ENCODE measurements around the gene AFF3.

The AFF3 gene

DNA sequence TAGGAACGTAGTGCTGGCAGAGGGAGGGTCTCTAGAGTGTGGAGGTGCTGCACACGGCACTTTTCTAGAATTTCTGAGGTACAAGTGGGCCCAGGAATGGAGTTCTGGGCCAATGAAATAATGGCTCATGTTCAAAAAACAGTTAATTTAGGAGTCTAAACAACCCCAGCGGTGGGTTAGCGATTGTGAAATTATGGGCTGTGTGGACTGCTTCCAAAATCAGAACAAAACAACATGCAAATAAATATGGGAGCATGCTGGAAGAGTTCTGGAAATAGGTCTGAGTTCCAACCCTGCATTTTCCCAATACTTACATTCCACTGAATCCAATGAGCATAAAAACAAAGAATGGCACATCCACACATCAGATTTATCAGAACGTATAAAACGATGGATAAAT lies 317.6 kb downstream of the AFF3 start:
- DNase-seq (ENCODE audit: low read depth in 2 of 2) = no peak

DNA sequence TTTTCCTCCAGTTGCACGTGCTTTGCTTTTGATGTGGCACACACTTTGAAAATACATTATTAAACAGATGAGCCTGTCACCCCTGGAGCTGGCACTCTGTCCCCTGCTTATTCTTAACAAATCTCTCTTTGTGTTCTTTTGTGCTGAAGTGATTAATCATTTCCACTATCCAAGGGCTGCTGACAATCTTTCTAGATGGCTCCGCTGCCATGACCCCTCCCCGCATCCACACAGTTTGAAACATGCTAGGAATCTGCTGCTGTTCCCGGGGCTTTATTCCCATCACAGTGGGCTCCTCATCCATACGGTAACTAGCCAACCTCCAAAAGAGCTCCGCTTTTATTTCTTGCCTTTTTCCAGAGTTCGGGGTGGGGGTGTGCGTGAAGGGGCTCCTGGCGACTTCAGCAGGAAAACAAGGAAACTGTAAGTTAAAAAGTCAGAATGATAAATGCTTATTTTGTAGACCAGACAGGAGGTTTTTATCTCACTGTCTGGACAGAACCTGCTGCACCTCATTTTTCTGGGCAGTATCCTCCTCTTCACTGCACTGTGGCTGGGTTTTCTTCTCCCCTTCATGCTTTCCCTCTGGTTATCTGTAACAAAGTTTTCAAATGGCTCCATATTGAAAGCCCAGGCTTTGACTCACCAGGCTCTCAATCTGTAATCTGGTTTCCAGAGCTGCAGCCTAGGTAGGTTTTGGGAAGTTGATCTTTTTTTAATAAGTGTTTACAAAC lies 319.7 kb downstream of the AFF3 start:
- DNase-seq (ENCODE audit: low read depth in 2 of 2) = no peak

DNA sequence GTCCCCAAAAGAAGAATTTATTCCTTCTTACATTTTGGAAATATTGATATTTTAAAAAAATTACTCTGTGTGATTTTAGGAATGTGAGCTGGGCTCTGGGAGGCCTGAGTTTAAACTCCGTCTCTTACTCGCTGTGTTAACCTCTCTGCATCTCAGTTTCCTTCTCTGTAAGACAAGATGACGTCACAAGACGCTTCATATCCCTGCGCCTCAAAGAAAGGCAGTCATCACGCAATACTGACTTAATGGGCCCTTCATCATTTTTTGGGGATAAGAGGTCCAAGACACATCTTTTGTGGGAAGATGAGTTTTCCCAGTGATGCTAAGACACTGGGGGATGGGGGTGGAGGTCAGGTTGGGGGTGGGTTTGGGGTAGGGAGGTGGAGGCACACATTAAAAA lies 320.4 kb downstream of the AFF3 start:
- DNase-seq (ENCODE audit: low read depth in 2 of 2) = no peak

DNA sequence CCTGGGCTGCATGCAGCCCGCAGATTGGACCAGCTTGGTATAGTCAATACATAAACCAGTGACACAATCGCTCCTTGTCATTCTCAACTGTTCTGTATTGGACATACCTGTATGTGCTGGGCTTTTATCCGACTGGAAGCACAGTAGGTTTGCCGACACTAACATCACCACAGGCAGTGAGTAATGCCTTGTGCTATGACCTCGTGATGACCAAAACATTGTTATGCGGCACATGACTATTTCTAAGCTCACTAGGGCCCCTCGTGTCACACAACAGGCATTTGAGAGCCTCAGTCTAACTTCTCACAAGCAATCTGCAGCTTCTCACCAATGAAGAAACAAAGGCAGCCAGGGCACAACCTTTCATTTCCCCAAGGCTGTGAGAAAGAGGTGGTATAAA lies 320.8 kb downstream of the AFF3 start:
- no peak for DNase-seq (ENCODE audit: low read depth in 2 of 2)

DNA sequence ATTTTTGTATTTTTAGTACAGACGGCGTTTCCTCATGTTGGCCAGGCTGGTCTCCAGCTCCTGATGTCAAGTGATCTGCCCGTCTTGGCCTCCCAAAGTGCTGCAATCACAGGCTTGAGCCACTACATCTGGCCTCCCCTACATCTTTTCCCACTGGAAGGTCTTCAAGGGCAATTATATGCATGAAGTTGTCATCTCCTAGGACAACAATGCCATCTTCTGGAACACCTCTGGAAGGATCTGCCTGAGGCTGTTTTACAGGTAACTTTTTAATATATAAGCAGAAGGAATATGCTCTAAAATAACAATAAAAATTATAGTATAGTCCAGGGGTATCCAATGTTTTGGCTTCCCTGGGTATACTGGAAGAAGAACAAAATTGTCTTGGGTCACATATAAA lies 321.4 kb downstream of the AFF3 start:
- DNase-seq (ENCODE audit: low read depth in 2 of 2) = no peak

DNA sequence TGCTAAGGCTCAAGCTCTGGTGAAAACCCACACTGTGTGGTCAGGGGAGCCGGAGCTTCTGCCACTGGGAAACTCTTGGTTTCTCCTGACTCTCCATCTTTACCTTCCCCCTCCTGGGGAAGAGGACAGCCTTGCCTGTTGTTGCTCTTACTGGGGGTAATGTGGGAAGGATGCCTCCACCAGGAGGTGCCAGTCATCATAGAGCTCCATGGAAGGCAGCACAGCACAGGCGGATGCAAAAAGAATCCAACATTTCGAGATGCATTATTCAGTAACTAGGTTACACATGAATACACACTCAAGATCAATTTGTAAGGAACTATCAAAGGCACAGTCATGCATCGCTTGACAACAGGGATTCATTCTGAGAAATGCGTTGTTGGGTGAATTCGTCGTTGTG lies 322.6 kb downstream of the AFF3 start:
- DNase-seq (ENCODE audit: low read depth in 2 of 2) = no peak

DNA sequence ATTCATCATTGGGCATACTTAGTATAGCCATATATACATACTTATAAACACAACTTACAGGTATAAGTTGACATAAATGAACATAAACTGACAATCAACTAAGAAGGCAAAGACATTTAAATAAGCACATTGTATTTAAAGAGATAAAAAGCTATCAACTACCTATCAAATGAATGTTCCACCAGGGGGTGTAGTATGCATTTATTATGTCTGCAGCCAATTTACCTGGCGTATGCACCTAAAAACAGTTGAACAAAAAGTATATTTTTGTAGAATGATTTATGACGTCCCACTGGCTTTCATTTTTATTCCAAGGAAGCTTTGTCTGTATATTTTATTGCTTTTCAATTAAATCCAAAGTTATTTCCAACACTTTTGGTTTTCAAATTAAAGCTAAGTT lies 323.5 kb downstream of the AFF3 start:
- no peak for DNase-seq (ENCODE audit: low read depth in 2 of 2)

DNA sequence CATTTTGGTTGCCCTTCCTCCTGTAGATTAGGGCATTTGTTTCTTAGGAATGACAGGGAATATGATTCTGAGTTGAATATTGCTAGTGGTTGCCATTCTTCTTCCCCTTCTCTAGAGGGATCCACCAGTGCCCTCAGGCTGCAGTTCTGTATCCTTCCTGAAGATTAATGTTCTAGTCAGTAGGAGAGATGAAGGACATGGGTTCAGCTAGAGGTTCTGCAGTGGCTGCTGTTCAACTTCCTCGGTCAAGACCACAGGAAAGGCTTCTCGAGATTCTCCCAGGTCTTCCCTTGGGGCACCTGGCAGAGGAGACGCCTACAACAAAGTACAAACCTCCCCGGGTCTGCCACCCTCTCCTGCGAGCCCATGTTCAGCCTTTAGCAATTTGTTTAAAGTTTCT lies 325.5 kb downstream of the AFF3 start:
- DNase-seq (ENCODE audit: low read depth in 2 of 2) = no peak

DNA sequence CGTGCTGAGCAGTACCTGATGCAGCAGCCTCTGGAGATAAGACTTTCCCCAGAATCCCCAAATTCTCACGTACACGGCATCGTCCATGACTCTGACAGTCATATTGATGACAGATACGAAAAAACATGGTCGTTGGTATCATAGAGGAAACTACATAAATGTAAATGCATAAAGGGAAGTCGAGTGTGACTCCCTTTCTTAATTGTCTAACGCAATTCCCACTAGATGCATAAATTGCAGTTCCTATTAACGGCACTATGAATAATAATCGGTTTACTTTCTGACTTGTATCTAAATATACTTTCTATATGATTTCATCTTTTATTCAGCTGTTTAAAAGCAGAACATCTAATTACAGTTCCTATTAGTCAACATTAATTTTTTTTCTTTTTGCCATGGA lies 330.0 kb downstream of the AFF3 start:
- DNase-seq (ENCODE audit: low read depth in 2 of 2) = no peak

DNA sequence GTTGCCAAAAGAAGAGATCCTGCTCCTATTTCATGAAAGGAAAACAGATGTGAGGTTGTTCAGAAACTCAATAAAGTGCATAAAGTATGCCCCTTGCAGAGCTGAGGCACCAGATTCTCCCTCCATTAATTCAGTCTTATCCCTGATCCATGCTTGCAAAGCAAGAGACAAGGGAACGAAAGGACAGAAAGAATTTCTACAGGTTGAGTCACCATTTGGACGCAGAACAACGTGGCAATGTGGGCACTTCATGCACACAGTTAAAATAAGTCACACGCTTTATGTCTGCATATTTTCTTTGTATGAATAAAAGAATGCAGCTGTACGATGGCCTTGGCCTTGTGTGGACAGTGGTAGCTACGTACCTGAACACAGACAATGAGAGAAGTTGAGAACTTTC lies 330.8 kb downstream of the AFF3 start:
- no peak for DNase-seq (ENCODE audit: low read depth in 2 of 2)

DNA sequence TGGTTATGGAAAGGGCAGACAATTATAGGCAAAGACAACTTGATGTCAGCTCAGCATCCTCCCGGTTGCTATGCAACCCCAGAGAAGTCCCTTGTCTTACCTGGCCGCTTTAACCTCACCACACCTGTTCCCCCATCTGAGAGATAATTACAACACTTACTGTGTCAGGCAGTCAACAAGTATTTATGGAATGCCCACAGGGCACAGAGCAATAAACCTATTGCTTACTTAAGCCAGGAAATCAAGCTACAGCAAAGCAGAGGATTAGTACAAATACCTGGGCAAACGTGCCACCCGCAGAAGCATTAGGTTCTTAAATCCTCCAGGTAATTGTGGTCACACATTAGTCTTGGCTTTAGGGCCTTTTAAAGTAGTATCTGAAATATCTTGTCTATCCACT lies 332.2 kb downstream of the AFF3 start:
- DNase-seq (ENCODE audit: low read depth in 2 of 2) = no peak

DNA sequence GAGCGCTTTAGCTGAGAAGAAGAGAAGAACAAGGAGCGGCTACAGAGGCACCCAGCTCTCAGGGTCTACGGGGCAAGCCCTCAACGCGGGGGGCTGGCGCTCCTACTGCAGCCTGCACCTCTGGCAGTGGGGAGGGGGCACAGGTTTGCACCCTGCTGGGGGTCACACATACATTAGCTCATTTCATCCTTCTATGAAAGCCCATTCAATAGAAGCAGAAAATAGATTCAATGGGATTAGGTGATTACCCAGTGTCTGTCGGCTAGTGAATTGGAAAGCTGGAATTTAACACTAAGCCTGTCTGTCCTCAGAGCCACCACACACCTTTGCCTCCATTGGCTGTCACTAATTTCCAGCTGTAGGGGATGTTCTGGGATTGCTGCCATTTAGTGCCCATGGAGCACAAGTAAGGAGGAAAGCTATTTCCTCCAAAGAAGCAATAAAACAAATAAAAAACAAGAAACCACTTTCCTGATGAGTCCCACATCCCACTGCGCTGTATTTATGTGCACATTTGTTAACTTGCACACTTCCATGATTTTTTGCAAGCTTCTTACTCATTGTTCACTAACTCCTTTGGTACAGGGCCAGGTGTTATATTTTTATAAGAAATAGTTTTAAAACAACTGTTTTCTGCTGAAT lies 333.0 kb downstream of the AFF3 start:
- no peak for DNase-seq (ENCODE audit: low read depth in 2 of 2)

DNA sequence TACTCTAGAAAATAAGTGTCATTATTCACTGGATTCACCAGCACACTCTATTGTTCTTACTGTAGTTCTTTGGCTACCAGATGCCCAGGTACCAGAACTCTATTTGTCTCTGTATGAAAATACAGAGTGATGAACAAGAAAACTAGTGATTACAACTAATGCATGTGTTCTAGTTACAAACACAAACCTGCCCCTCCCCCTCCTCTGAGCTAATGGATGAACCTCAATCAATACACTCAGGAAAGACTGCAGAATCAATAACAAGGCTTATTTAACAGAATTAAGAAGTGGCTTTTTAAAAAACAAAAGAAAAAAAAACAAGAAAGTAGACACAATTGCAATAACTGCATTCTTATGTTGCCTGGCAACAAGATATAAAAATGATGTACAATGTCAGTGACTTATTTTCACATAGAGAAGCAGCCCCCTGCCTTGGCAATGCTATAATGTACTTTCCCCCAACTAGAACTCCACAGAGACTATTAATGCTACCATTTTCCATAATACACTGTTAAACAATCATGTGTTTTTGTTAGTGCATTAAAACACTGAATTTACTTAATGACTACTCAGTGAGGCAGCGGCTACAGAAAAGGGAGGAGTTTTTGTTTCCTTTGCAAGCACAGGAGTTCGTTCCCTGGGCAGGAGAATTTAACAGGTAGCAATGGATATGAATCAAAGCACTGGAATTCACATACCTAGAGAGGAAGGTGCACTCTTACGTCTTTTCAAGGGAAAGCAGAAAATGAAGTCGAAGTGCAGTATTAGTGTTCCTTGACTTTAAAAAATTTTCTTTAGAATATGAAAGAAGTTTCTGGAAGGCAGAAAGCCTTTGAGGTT lies 333.8 kb downstream of the AFF3 start:
- DNase-seq (ENCODE audit: low read depth in 2 of 2) = no peak

DNA sequence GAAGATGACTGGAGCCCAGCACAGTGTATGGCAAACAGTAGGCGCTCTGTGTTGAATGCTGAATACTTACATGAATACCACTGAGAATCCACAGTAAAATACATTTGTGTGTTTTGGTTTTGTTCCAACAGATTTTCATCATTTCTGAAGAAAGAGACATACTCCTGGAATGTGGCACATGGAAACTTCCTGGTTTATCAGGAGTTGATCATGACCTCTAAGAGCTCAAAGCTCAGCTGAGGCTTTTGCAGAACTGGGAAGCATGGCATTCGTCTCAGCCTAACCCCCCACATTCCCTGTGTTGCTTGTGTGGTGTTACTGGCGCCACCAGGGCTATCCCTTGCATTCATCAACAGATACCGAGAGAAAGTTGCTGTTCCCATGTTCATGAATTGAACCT lies 335.6 kb downstream of the AFF3 start:
- no peak for DNase-seq (ENCODE audit: low read depth in 2 of 2)

DNA sequence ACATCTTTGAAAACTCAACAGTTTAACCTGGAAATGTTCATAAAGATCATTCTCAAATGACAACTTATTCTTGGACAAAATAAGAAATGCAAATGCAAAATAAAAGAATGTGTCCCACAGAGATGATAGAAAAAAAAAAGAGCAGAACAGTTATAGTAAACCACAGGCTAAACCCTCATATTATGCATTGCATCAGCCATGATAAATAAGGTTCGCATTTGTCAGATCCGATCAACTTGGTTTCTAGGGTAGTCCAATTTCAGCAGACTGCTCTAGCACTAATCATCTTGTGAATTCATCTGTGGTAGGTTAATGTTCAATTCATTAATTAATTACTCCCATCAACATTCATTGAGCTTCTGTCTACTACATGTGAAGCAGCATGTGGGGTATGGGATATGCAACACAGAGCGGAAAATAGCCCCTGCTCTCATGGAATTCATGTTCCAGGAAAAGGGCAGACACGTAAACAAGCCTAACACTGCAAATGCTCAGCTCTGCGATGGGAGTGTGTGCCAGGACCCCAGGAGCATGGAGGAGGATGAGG lies 336.4 kb downstream of the AFF3 start:
- DNase-seq (ENCODE audit: low read depth in 2 of 2) = no peak

DNA sequence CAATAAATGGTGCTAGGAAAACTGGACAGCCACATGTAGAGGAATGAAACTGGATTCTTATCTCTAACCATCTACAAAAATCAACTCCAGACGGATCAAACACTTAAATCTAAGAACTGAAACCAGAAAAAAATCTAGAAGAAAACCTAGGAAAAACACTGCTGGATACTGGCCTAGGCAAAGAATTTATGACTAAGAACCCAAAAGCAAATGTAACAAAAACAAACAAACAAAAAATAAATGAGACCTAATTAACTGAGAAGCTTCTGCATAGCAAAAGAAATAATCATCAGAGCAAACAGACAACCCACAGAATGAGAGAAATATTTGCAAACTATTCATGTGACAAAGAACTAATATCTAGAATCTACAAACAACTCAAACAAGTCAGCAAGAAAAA lies 338.5 kb downstream of the AFF3 start:
- DNase-seq (ENCODE audit: low read depth in 2 of 2) = no peak

DNA sequence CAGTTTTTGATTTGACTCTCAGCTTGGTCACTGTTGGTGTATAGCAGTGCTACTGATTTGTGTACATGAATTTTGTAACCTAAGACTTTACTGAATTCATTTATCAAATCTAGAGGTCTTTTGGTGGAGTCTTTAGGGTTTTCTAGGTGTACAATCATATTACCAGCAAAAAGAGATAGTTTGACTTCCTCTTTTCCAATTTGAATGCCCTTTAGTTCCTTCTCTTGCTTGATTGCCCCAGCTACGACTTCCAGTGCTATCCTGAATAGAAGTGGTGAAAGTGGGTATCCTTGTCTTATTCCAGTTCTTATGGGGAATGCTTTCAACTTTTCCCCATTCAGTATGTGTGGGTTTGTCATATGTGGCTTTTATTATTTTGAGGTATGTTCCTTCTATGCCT lies 339.7 kb downstream of the AFF3 start:
- no peak for DNase-seq (ENCODE audit: low read depth in 2 of 2)

DNA sequence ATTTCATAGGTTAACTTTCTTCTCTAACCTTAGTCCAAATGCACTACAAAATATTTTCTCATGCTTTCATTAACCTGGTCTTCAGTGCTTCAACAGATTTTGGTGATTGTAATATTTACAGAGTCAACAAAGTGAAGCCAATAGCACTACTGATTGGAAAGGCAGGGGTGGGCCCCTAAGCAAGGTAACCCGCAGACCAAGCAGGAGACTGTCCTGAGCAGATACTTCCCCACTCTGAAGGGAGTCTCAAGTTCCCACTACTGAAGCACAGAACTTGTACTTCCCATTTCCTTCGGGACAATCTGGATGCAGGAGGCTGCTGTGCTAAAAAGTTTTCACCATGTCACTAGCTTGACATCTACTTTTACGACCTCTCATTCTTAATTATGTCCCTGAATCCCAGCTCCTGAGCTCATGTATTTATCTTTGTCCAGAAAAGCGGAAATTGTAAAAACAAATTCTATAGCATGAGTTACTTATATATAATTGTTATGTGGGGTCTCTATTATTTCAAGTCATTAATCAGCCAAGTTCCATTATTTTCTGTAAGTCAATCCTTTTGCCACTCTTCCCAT lies 341.0 kb downstream of the AFF3 start:
- no peak for DNase-seq (ENCODE audit: low read depth in 2 of 2)

DNA sequence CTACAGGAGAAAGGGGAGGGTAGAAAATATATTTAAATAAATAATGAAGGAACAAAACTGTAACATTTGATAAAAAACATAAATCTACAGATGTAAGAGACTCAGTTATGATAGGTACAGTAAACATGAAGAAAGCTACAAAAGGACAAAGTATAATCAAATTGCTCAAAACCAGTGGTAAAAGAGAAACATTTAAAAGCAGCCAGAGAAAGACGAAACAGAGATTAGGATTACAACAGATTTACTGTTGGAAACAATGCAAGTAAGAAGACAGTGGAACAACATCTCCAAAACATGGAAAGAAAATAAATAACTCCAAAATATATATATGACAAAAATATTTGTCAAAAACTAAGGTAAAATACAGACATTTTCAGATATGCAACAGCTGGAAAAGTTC lies 344.9 kb downstream of the AFF3 start:
- no peak for DNase-seq (ENCODE audit: low read depth in 2 of 2)

DNA sequence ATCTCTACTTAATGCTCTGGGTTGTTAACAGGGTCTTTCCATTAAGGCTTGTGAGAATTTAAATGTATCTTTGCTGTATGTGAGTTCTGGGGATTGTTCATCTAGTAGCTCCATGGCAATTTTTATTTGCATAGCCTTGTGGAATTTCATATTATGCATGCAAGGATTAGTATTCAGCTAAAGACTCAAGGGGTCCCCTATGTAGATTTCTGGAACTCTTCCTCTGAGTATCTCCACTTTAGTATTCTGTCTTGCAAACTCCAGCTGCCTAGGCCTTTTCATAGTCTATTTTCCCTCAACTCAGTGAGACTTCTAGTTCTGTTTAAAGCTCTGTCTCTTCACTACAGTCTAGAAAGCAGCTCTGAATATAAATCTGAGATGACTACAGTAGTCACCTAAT lies 348.0 kb downstream of the AFF3 start:
- no peak for DNase-seq (ENCODE audit: low read depth in 2 of 2)

DNA sequence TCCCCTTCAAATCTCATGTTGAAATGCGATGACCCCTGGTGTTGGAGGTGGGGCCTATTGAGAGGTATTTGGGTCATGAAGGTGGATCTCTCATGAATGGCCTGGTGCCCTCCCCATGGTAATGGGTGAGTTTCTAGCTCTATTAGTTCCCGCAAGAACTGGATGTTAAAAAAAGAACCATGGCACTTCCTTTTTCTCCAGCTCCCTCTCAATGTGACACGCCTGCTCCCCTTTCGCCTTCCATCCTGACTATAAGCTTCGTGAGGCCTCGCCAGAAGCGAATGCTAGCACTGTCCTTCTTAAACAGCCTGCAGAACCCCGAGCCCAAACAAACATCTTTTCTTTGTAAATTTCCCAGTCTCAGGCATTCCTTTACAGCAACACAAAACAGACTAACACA lies 349.4 kb downstream of the AFF3 start:
- DNase-seq (ENCODE audit: low read depth in 2 of 2) = no peak

DNA sequence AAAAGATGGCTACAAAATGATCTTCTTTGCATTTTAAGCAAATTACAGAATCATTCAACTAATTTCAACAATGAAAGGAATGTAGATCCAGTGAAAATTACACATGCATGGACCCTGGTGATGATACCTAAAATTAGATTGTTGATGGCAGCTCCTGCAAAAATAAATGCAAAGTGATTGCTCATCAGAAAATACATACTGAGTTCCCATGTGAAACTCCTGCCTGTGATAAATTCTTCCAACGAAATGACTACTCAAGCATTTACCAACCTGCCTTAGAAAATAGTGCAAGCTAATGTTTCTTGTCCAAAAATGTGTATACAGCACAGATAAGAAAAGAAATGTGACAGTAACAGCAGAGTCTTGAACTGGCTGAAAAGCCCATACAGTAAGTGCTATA lies 352.5 kb downstream of the AFF3 start:
- no peak for DNase-seq (ENCODE audit: low read depth in 2 of 2)

Data from stimulated activated CD4-positive, alpha-beta T cell treated with anti-CD3 and anti-CD28 coated beads, Interleukin-4, amount 100 ng/mL, for 48 hours (primary cell).